ENCODE measurements around the gene PSMB9. TPM values are rescaled to one million over a fixed set of nuclear protein-coding genes. Genes with fewer than 3 reads are reported as not detected.

Gene PSMB9
- total RNA-seq, 1 experiment from 2014 or later, result 120 TPM

DNA sequence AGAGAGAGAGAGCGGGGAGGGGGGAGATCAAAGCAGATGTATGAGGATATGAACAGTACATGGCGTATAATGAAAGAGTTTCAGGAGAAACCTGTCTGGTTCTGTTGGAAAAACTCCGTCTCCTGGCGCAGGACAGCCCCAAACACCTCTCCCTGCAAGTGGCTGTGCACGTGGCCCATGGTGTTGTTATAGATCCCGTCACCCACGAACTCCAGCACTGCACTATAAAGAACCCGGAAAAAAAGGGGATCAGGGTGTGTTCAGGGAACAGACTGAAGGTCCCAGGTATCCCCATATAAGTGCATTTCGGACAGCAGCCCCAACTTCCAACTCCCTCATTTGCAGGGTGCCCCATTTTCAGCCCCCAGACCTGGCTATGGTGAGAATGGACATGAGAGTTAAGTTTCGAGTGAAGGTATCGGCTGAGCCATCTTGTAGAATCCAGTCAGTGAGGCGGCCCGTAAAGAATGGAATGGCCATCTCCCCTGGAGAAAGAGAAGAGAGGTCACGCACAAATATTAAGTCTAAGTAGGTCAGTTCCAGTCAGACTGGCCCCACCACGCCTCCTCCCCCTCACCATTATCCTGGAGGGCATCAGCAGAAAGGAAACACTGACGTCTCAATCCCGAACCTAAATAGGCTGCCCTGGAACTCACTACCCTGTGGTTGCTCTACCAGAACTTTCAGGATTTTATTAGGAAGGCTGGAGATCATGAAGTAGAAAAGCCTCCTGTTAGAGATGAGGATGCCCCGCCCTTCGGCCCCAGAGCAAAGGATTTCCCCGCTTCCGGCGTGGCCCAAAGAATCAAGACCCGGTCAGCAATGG lies 1.8 kb upstream of the PSMB9 start:
- BruUV-seq (replicated peaks), result TSS peak; percentile 36
- Mint-ChIP-seq H3K4me1 (ENCODE audit: low read depth, unreplicated experiment) (peaks cover 30% of the 10 kb centered on the region), H3K27ac (ENCODE audit: unreplicated experiment) (peak overlapping the region; percentile 37), H3K9me3 (ENCODE audit: low read depth, unreplicated experiment) (no peaks in the 10 kb centered on the region), H3K36me3 (ENCODE audit: insufficient read depth, unreplicated experiment) (peaks cover 46% of the 10 kb centered on the region), H3K27me3 (ENCODE audit: unreplicated experiment) (no peaks in the 10 kb centered on the region), H3K4me3 (ENCODE audit: low read depth, unreplicated experiment) (peak overlapping the region; percentile 100)
- TF ChIP-seq, protein P1, sequence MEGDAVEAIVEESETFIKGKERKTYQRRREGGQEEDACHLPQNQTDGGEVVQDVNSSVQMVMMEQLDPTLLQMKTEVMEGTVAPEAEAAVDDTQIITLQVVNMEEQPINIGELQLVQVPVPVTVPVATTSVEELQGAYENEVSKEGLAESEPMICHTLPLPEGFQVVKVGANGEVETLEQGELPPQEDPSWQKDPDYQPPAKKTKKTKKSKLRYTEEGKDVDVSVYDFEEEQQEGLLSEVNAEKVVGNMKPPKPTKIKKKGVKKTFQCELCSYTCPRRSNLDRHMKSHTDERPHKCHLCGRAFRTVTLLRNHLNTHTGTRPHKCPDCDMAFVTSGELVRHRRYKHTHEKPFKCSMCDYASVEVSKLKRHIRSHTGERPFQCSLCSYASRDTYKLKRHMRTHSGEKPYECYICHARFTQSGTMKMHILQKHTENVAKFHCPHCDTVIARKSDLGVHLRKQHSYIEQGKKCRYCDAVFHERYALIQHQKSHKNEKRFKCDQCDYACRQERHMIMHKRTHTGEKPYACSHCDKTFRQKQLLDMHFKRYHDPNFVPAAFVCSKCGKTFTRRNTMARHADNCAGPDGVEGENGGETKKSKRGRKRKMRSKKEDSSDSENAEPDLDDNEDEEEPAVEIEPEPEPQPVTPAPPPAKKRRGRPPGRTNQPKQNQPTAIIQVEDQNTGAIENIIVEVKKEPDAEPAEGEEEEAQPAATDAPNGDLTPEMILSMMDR (IDR thresholded peaks at IDR 0.05; ENCODE audit: unreplicated experiment), result no peak
- CTCF ChIA-PET, result interaction anchor here (1.5 to 4.1 kb wide), 4 partner anchors 13 to 20 kb away, joined by 10 to 131 read pairs (median 22); partner anchors contain the start of gene TAP2
- DNase-seq, result peak; percentile 23
- intact Hi-C loops (cut with micrococcal nuclease; ENCODE audit: unreplicated experiment), result loop anchor here (2.0 kb wide), 1 partner anchor 13 kb away; the partner anchor contains the start of gene TAP2

GRCh38 chr6:32852844-32853540 lies 1.0 kb upstream of the PSMB9 start:
- Mint-ChIP-seq H3K27me3 (ENCODE audit: unreplicated experiment) (no peaks in the 10 kb centered on the region), H3K9me3 (ENCODE audit: low read depth, unreplicated experiment) (no peaks in the 10 kb centered on the region), H3K27ac (ENCODE audit: unreplicated experiment) (peak overlapping the region; percentile 37), H3K36me3 (ENCODE audit: insufficient read depth, unreplicated experiment) (peaks cover 38% of the 10 kb centered on the region), H3K4me3 (ENCODE audit: low read depth, unreplicated experiment) (peak overlapping the region; percentile 100), H3K4me1 (ENCODE audit: low read depth, unreplicated experiment) (peaks cover 30% of the 10 kb centered on the region)
- CTCF ChIA-PET, result interaction anchor here (0.6 to 4.1 kb wide), 14 partner anchors 8 to 195 kb away, joined by 3 to 131 read pairs (median 7); partner anchors contain the start of genes PSMB8 and TAP2
- TF ChIP-seq, protein P1 (IDR thresholded peaks at IDR 0.05; ENCODE audit: unreplicated experiment), result no peak
- intact Hi-C loops (cut with micrococcal nuclease; ENCODE audit: unreplicated experiment), result loop anchor here (2.0 kb wide), 1 partner anchor 14 kb away; the partner anchor contains the start of gene TAP2
- BruUV-seq (replicated peaks), result no TSS peak
- peak; percentile 64 for DNase-seq

DNA sequence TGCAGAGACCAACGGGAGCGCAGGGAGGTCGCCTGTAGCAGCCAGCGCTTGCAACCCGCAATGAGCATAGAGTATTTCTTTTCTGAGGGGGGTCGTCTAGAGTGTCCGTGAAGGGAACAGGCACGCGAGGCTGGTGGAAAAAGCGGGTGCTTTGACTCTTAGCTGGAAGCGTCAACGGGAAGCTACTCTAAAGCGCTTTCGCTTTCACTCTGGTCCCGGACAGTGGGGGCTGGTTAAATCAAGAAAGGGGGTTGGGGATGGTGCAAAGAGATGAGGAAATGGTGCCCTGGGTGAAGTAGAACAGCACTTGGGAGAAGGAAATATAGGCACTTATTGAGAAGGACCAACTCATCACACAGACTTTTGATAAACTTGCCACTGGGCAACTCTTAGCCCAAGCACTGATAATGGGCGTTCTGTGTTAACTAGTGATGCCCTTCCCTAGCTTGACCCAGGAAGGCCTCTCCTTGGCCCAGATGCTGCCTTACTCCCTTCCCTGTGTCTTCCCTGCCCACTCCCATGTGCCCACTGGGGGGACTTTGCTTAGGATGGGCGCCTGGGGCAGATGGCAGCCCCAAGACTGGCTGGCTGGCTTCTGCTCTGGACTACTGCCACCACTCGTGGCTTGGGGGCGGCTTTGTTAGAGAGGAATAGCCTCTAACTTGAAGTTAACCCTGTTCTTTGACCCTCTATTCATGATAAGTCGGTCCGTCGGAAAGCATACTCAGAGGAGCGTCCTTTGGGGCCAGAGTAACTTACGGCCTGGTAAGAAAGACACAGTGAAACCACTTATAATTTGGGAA lies 585 bp downstream of the PSMB9 start:
- H3K9me3 Mint-ChIP-seq (ENCODE audit: low read depth, unreplicated experiment), result no peaks in the 10 kb centered on the region
- CTCF ChIA-PET, result interaction anchor here (0.5 to 4.1 kb wide), 12 partner anchors 10 to 1389 kb away, joined by 3 to 131 read pairs (median 6); partner anchors contain the start of genes PSMB8 and TAP2
- TF ChIP-seq, protein P1 (IDR thresholded peaks at IDR 0.05; ENCODE audit: unreplicated experiment), result no peak
- peak overlapping the region; percentile 92 for H3K27ac Mint-ChIP-seq (ENCODE audit: unreplicated experiment)
- intact Hi-C loops (cut with micrococcal nuclease; ENCODE audit: unreplicated experiment), result no loop called here
- peak overlapping the region; percentile 100 for H3K4me3 Mint-ChIP-seq (ENCODE audit: low read depth, unreplicated experiment)
- peaks cover 28% of the 10 kb centered on the region for H3K36me3 Mint-ChIP-seq (ENCODE audit: insufficient read depth, unreplicated experiment)
- H3K4me1 Mint-ChIP-seq (ENCODE audit: low read depth, unreplicated experiment), result peaks cover 30% of the 10 kb centered on the region
- peak; percentile 43 for DNase-seq
- TSS peak; percentile 55 for BruUV-seq (replicated peaks)
- H3K27me3 Mint-ChIP-seq (ENCODE audit: unreplicated experiment), result no peaks in the 10 kb centered on the region

All from Calu3 (cell line).